Gastroesophageal sphincter (tissue), 4 donors: Measurements from ENCODE around the gene MTMR12. TPM values are rescaled to one million over a fixed set of nuclear protein-coding genes. Genes with fewer than 3 reads are reported as not detected.
A peak's percentile ranks its signal among the peaks of the same experiment; 100 is the strongest.

Source experiments
- ATAC-seq: fragments of 150-250 bp; one replicate; pipeline ENCODE4 v1.9.1; 2016; ENCODE audit warnings: mild to moderate bottlenecking, moderate library complexity
- H3K27ac ChIP-seq, 4 donors: fragments of 200-600 bp; sonication (generic) in 3 of 4; 1 replicate in 3 of 4; 2 replicates in 1 of 4; pipeline ENCODE4 v1.5.1; 2016 to 2019
- H3K27me3 ChIP-seq: fragments of 200-600 bp; sonication (generic); one replicate; pipeline ENCODE4 v1.5.1; 2019
- H3K36me3 ChIP-seq, 2 donors: fragments of 200-600 bp; sonication (generic); one replicate each; pipeline ENCODE4 v1.5.1; 2019; ENCODE audit warnings: control low read depth in 1 of 2
- H3K4me1 ChIP-seq, 3 donors: fragments of 200-600 bp; sonication (generic); 1 replicate in 2 of 3; 2 replicates in 1 of 3; pipeline ENCODE4 v1.5.1; 2016 to 2019; ENCODE audit warnings: control low read depth in 2 of 3
- H3K4me3 ChIP-seq, 2 donors: fragments of 200-600 bp; sonication (generic); one replicate each; pipeline ENCODE4 v1.5.1; 2019; ENCODE audit warnings: mild to moderate bottlenecking in 1 of 2, moderate library complexity in 1 of 2
- H3K9me3 ChIP-seq, 3 donors: fragments of 200-600 bp; sonication (generic); one replicate each; pipeline ENCODE4 v1.5.1; 2017 to 2019; ENCODE audit warnings: control low read depth in 2 of 3
- EP300 ChIP-seq: sonication (generic); formaldehyde crosslinking; IDR thresholded peaks from one replicate; pipeline ENCODE4 v1.6.1; 2017; ENCODE audit warnings: antibody characterized with exemption, mild to moderate bottlenecking
- POLR2A ChIP-seq, 2 donors: fragments of 450-650 bp; IDR thresholded peaks; one replicate each; pipeline ENCODE4 v1.6.1; 2017; ENCODE audit warnings: antibody characterized with exemption in 2 of 2, mild to moderate bottlenecking in 2 of 2, moderate library complexity in 1 of 2
- POLR2AphosphoS5 ChIP-seq: sonication (generic); formaldehyde crosslinking; IDR thresholded peaks from one replicate; pipeline ENCODE4 v1.6.1; 2017; ENCODE audit warnings: antibody characterized with exemption
- WGBS, 2 donors: methylation state at CpG; one replicate each; pipeline ENCODE4 v1.1.5; 2018; ENCODE audit warnings: low coverage in 1 of 2; 5-methylcytosine and 5-hydroxymethylcytosine counted together
- total RNA-seq, 4 donors: library from RNA; depleted of rRNA; stranded (reverse); fragments of >200 nt; gene quantifications; one replicate each; pipeline ENCODE4 v1.1.0, GENCODE V29; 2016
- TF ChIP-seq, protein P1 (sequence below), 4 experiments: fragments of 200-600 bp in 2 of 4; fragments of 450-650 bp in 2 of 4; sonication (generic) in 1 of 4; IDR thresholded peaks; one replicate each; pipeline ENCODE4 v1.5.1; 2017 to 2019; ENCODE audit warnings: antibody characterized with exemption in 4 of 4, mild to moderate bottlenecking in 2 of 4, moderate library complexity in 2 of 4

Gene MTMR12
- total RNA-seq, 4 donors from 2014 or later, result 44.2 to 98.9 (median 68.5) TPM

DNA sequence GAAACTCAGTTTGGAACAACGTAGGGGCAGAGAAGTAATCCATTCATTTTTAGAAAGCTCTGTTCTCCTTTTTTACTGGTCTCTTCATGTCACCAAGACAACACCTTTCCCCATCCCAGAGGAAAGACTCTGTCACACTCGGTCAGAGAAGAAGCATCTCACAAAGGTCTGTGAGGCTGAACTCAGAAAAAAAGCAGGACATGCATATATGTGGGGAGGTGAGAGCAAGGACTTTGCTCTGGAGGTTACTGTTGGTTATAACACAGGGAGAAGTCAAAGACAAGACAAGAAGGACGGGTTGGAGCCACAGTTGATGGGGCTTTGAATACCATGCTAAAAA, 19.2 kb upstream of the MTMR12 start:
- Histone ChIP-seq H3K36me3 (no peaks in the 10 kb centered on the region), H3K9me3 (no peaks in the 10 kb centered on the region), H3K4me1 (peaks cover 0 to 19% (median 0%) of the 10 kb centered on the region in 3 donors), H3K4me3 (no peak overlapping the region), H3K27me3 (no peaks in the 10 kb centered on the region), H3K27ac (no peak overlapping the region)
- WGBS, 2 donors, result 38 to 65% methylated on average over 2 to 3 of the region's 3 CpGs
- TF ChIP-seq POLR2A (IDR thresholded peaks at IDR 0.05) (no peak), EP300 (no peak), POLR2AphosphoS5 (no peak)
- TF ChIP-seq, protein P1, sequence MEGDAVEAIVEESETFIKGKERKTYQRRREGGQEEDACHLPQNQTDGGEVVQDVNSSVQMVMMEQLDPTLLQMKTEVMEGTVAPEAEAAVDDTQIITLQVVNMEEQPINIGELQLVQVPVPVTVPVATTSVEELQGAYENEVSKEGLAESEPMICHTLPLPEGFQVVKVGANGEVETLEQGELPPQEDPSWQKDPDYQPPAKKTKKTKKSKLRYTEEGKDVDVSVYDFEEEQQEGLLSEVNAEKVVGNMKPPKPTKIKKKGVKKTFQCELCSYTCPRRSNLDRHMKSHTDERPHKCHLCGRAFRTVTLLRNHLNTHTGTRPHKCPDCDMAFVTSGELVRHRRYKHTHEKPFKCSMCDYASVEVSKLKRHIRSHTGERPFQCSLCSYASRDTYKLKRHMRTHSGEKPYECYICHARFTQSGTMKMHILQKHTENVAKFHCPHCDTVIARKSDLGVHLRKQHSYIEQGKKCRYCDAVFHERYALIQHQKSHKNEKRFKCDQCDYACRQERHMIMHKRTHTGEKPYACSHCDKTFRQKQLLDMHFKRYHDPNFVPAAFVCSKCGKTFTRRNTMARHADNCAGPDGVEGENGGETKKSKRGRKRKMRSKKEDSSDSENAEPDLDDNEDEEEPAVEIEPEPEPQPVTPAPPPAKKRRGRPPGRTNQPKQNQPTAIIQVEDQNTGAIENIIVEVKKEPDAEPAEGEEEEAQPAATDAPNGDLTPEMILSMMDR (IDR thresholded peaks at IDR 0.05), result no peak
- no peak for ATAC-seq

DNA sequence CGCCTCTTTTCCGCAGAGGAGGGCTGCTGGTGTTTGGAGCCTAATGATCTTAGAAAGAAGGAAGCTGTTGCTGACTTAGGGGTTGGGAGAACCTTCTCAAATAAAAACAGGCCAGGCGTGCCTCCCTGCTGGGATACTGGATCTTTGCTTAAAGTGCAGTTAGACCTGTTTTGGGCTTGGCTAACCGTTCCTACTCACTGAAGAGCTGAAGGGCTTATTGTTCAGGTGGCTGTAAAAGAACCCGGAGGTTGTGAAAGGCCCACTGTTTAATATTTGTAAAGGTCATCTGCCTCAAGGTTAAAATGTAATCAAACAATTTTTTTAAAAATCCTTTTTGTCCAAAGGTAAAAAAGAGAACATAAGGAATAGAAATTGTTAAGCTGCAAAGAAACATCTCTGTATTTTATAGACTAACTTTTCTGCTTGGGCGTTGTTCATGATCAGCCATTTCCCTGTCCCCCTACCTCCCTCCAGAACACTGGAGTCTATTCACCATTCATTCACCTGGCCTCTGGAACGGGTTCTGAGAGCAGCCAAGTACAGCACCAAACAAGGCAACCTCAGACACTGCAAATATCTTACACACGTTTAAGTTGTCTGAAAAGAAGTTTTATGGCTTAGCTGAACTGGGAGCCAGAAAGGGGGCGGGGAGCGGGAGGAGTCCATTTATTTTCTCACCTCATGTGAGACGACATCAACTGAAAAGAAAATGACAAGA, 18.6 kb upstream of the MTMR12 start:
- H3K36me3 ChIP-seq, result no peaks in the 10 kb centered on the region
- no peaks in the 10 kb centered on the region for H3K9me3 ChIP-seq
- H3K4me3 ChIP-seq, result no peak overlapping the region
- no peaks in the 10 kb centered on the region for H3K27me3 ChIP-seq
- H3K4me1 ChIP-seq, result peaks cover 0 to 19% (median 0%) of the 10 kb centered on the region in 3 donors
- no peak for ATAC-seq
- H3K27ac ChIP-seq, result no peak overlapping the region
- TF ChIP-seq POLR2AphosphoS5 (no peak), POLR2A (IDR thresholded peaks at IDR 0.05) (no peak), EP300 (no peak)
- TF ChIP-seq, protein P1 (IDR thresholded peaks at IDR 0.05), result no peak
- 51 to 56% methylated on average over 10 to 11 of the region's 11 CpGs for WGBS, 2 donors

DNA sequence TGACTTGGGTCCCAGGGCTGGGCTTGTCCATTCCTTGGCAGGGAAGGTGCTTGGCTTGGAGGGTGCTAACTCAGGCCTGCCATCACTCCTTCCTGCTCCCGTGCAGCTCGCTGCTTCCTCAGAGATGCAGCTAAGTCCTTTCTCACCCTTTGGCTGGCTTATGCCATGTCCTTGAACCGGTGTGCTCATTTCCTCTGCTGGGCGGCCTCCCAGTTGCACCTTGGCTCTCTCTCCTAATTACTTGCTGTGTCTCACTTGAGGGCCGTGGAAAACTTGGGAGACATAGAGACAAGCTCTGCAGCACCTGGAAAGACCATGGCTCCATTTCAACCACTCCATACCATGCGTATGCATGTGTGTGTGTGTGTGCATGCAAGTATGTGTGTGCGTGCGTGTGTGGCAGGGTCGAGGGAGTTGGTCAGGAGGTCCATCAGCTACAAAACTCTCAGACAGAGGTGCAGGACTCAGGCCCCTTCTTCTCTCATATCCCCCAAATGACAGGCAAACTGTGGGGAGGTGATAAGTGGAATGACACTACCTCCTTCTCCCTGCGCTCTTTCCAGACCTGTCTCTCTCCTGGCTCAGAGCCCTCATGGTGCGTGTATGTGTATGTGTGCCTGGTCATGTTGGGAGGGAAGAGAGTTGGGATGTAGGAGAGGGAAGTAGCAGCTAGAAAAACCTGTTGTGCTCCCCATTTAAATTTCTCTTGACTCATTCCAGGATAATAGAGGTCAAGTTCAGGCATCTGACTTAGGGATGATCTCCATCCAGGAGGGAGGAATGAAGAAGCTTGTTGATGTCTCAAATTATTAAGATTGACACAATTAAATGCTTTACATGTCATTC, 17.6 kb upstream of the MTMR12 start:
- Histone ChIP-seq H3K36me3 (no peaks in the 10 kb centered on the region), H3K4me1 (peaks cover 0 to 19% (median 0%) of the 10 kb centered on the region in 3 donors), H3K27me3 (no peaks in the 10 kb centered on the region), H3K4me3 (no peak overlapping the region), H3K9me3 (no peaks in the 10 kb centered on the region), H3K27ac (no peak overlapping the region)
- TF ChIP-seq POLR2A (IDR thresholded peaks at IDR 0.05) (no peak), EP300 (no peak), POLR2AphosphoS5 (no peak)
- TF ChIP-seq, protein P1 (IDR thresholded peaks at IDR 0.05), result no peak
- 54 to 100% methylated on average over 1 to 2 of the region's 11 CpGs for WGBS, 2 donors
- no peak for ATAC-seq

DNA sequence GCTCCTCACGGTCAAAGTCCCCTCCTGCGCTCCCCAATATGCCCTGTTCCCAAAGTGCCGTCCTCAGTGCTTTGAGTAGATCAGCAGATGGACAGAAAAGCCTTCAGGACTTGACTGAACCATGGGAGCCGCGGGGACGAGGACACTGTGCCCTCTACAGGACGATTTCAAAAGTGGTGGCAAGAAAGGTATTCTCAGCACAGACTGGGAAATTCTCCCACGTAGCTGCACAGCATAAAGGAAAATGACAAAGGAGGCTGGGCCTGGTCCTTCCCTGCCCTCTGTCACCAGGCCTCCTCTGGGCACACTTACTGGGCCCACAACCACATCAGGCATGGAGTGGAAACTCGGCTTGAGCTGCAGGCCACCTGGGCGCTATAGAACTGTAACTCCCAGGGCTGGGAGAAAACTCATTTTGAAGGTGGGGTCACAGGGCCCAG, 16.7 kb upstream of the MTMR12 start:
- ATAC-seq, result peak; percentile 81
- Histone ChIP-seq H3K4me1 (peaks cover 0 to 19% (median 0%) of the 10 kb centered on the region in 3 donors), H3K36me3 (no peaks in the 10 kb centered on the region), H3K4me3 (no peak overlapping the region), H3K27me3 (no peaks in the 10 kb centered on the region), H3K9me3 (no peaks in the 10 kb centered on the region), H3K27ac (no peak overlapping the region)
- TF ChIP-seq, protein P1 (IDR thresholded peaks at IDR 0.05), result peak; percentile 44 to 77 (median 64)
- no peak for TF ChIP-seq POLR2A (IDR thresholded peaks at IDR 0.05)
- TF ChIP-seq POLR2AphosphoS5, result no peak
- no peak for TF ChIP-seq EP300
- WGBS, 2 donors, result 43 to 90% methylated on average over 2 to 9 of the region's 10 CpGs
